Stimulated activated CD8-positive, alpha-beta memory T cell treated with anti-CD3 and anti-CD28 coated beads, Interleukin-7, amount 100 ng/mL, for 4 hours (primary cell): Measurements from ENCODE around the gene PLA2G1B.

Source experiments
- DNase-seq, 2 donors: peaks; one replicate each; pipeline ENCODE4 v3.0.0-alpha.2; 2020; ENCODE audit warnings: low read depth in 2 of 2

Gene PLA2G1B

DNA sequence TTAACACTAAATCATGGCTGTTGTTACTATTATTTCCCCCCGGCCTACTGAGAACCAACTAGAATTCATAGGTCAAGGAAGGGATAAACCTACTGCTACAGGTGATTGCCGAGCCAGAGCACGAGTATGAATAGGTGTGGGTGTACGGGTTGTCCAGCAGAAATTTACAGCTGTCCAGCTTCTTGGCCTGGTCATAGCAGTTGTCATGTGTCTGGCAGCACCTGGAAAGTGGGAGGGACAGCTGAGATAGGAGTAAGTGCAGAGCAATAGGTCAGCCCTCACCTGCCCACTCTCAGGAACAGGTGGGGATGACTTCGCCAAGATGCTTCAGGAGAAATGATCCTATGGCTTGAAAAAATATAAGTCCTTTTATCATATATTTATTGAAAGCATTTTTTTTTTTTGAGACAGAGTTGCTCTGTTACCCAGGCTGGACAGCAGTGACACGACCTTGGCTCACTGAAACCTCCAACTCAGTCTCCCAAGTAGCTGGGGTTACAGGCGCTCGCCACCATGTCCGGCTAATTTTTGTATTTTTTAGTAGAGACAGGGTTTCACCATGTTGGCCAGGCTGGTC is 2.6 kb downstream of the PLA2G1B start:
- DNase-seq, result no peak

DNA sequence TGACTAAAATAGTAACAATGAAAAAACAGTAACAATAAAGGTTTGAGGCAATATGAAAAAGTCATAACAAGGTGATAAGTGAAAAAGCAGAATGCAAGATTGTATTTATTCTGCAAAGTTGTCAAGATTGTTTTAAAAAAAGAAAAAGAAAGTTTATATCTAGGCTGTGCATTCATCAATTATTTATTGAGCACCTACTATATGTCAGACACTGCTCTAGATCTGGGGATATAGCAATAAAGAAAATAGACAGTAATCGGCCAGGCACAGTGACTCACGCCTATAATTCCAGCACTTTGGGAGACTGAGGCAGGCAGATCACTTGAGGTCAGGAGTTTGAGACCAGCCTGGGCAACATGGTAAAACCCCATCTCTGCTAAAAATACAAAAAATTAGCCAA is 3.8 kb downstream of the PLA2G1B start:
- no peak for DNase-seq

- no peak for DNase-seq
Measured at GRCh38 chr12:120321382-120322202, 6.0 kb downstream of the PLA2G1B start.

- peak; percentile 99 to 100 for DNase-seq
Measured at GRCh38 chr12:120317224-120318105, 10.1 kb downstream of the PLA2G1B start.

DNA sequence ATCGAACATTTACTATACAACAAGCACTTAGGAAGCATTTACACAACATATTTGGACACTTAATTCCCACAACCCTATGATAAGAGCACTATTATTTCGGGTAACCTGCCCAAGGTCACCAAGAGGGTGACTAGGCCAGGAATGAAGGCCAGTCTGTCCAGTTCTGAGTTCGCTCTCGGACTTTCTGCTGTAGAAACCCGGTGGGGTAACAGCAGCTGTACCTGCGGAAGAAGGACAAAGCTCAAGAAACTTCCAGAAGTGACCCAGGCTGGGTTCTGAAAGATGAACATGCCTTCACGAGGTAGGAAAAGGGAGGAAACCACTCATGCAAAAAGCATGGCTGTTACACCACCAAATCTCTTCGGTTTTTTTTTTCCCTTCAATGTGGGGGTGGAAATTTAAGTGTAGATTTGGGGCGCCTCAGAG is 10.8 kb downstream of the PLA2G1B start:
- DNase-seq, result no peak

DNA sequence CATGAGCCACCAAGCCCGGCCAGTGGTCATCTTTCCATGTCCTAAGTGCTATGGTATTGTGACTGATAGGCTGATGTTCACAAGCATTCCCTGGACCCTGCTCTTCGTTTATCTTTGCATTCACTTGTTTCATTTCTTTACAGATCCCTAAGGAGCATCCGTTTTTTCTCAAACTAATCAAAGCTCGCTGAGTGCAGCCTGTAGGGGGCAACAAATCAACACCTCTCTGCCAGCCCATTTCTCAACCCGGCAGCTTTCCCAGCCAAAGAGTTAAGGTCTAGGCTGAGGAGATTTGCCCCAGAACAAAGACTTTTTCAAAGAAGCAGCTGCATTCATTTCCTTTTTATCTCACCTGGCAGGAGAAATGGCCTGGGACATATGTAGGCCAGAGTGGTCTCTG is 13.4 kb downstream of the PLA2G1B start:
- DNase-seq, result no peak

- peak; percentile 78 to 84 for DNase-seq
Measured at GRCh38 chr12:120301962-120302815, 25.4 kb downstream of the PLA2G1B start, which contains the start of gene SIRT4. SIRT4 (plus strand) TSS chr12:120302321; CDS start chr12:120303562, 1,241 bp downstream.

- DNase-seq, result peak; percentile 51 to 74
Measured at GRCh38 chr12:120292661-120293531, 34.7 kb downstream of the PLA2G1B start, which contains the start of gene RNU4-1. RNU4-1 (minus strand) TSS chr12:120293237.

- DNase-seq, result no peak
Measured at GRCh38 chr12:120292411-120292660, 35.2 kb downstream of the PLA2G1B start.

DNA sequence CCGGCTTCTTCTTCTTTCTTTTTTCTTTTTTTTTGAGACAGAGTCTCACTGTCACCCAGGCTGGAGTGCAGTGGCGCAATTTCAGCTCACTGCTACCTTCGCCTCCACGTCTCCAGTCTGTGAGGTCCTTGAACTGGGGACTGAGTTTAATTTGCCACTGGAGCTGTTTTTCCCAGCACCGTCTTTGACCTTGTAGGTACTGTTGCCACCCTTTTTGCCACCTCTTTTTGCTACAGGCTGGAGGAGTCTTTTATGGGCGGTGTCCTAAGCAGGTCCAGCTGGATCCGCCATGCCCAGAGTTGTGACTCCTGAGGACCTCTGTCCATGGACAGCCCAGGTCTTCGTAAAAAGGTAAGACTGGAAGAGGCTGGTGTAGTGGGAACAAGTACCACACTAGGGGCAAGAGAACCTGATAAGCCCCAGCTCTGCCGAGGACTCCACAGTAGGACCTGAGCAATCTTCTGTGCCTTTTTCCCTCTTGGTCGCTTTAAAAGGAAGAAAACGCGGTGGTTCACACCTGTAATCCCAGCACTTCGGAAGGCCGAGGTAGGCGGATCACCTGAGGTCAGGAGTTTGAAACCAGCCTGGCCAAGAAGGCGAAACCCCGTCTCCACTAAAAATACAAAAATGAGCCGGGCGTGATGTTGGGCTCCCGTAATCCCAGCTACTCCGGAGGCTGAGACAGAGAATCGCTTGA is 36.8 kb downstream of the PLA2G1B start:
- peak; percentile 8 to 11 for DNase-seq

- no peak for DNase-seq
Measured at GRCh38 chr12:120287491-120287890, 40.1 kb downstream of the PLA2G1B start.

GRCh38 chr12:120286768-120287490 is 40.6 kb downstream of the PLA2G1B start:
- no peak for DNase-seq

DNA sequence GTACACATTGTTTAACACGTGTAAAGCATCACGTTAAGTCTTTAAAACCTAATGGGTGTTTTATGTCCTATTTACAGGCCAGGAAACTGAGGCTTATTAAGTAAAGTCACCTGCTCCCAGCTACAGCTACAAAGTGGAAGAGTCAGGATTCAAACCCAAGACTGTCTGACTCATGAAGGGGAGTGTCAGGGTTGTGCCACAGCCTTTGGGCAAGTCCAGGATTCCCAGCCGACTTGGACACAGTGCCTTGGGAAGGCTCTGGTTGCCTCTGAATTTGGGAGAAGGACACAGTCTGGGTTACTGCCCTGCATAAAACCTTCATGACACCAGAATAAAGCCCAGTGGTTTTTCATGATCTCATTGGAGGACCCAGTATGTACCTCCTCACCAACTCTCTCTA is 43.2 kb downstream of the PLA2G1B start:
- DNase-seq, result no peak

- DNase-seq, result no peak
Measured at GRCh38 chr12:120283318-120283717, 44.3 kb downstream of the PLA2G1B start.

DNA sequence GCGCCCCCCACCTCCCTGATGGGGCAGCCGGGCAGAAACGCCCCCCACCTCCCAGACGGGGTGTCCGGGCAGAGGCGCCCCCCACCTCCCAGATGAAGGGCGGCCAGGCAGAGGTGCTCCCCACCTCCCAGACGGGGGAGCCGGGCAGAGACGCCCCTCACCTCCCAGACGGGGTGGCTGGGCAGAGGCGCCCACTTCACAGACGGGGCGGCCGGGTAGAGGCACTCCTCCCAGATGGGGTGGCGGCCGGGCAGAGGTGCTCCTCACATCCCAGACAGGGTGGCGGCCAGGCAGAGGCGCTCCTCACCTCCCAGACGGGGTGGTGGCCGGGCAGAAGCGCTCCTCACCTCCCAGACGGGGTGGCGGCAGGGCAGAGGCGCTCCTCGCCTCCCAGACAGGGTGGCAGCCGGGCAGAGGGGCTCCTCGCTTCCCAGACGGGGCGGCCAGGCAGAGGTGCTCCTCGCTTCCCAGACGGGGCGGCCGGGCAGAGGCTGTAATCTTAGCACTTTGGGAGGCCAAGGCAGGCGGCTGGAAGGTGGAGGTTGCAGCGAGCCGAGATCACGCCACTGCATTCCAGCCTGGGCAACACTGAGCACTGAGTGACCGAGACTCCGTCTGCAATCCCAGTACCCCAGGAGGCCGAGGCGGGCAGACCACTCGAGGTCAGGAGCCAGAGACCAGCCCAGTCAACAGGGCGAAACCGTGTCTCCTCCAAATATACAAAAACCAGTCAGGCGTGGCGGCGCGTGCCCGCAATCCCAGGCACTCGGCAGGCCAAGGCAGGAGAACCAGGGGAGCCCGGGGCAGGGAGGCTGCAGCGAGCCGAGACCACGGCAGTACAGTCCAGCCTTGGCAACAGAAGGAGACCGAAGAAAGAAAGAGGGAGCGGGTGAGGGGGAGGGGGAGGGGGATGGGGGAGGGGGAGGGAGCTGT is 49.2 kb downstream of the PLA2G1B start:
- no peak for DNase-seq

GRCh38 chr12:120276734-120277133 is 50.8 kb downstream of the PLA2G1B start:
- no peak for DNase-seq
